IMR-90 (cell line): Measurements from ENCODE around the gene CERS6. TPM values are rescaled to one million over a fixed set of nuclear protein-coding genes. Genes with fewer than 3 reads are reported as not detected.

Experiments used
- ATAC-seq: fragments of 200-7000 bp; cut with Tn5 transposase; 2 replicates; pipeline ENCODE4 v1.9.1; 2020; ENCODE audit warnings: low read depth, mild to moderate bottlenecking, moderate library complexity
- BruUV-seq: library from RNA; stranded (reverse); fragments of 400-500 nt; replicated peaks from 2 replicates; lab custom pipeline; 2021; lab: Mats Ljungman, UMichigan
- CTCF ChIA-PET: fragments of 300-600 bp; formaldehyde crosslinking; extraction: SDS; loops from one replicate; lab custom pipeline; 2021; ENCODE audit warnings: antibody characterized with exemption; lab: Yijun Ruan, JAX
- POLR2A ChIA-PET: fragments of 300-600 bp; sonication (Branson Sonifier 250); formaldehyde crosslinking; loops from one replicate; lab custom pipeline; 2022; ENCODE audit warnings: antibody characterized with exemption; ENCODE audit not compliant: unreplicated experiment; lab: Charles Lee
- DNase-seq: peaks from one replicate; pipeline ENCODE4 v3.0.0; 2013
- H2AFZ ChIP-seq: replicated peaks from 2 replicates; pipeline ENCODE3; 2013; ENCODE audit warnings: low read length, mild to moderate bottlenecking; ENCODE audit not compliant: poor library complexity
- H2AK5ac ChIP-seq: 2 replicates; pipeline ENCODE4 v1.6.1; 2013; ENCODE audit warnings: low read depth, low read length, inconsistent platforms
- H2AK9ac ChIP-seq: replicated peaks from 2 replicates; pipeline ENCODE3; 2013; ENCODE audit warnings: mild to moderate bottlenecking, low read depth, low read length, moderate library complexity; ENCODE audit not compliant: poor library complexity
- H2BK120ac ChIP-seq: 2 replicates; pipeline ENCODE4 v1.6.1; 2013; ENCODE audit warnings: low read depth, low read length, inconsistent platforms
- H2BK15ac ChIP-seq: 3 replicates; pipeline ENCODE4 v1.6.1; 2013; ENCODE audit warnings: low read depth, low read length, inconsistent platforms
- H2BK20ac ChIP-seq: 2 replicates; pipeline ENCODE4 v1.6.1; 2013; ENCODE audit warnings: low read depth, mild to moderate bottlenecking, inconsistent platforms, low read length, moderate library complexity
- H2BK5ac ChIP-seq: 2 replicates; pipeline ENCODE4 v1.6.1; 2013; ENCODE audit warnings: mild to moderate bottlenecking, low read depth, low read length, inconsistent platforms; ENCODE audit not compliant: poor library complexity, severe bottlenecking
- H3K14ac ChIP-seq: replicated peaks from 2 replicates; pipeline ENCODE4 v1.6.1; 2013; ENCODE audit warnings: low read depth, low read length, inconsistent platforms
- H3K18ac ChIP-seq: 2 replicates; pipeline ENCODE4 v1.6.1; 2013; ENCODE audit warnings: low read depth, low read length, control low read depth
- H3K23ac ChIP-seq: 2 replicates; pipeline ENCODE4 v1.6.1; 2013; ENCODE audit warnings: low read depth, low read length, inconsistent platforms
- H3K27ac ChIP-seq: 2 replicates; pipeline ENCODE4 v1.5.1; 2013; ENCODE audit warnings: mild to moderate bottlenecking, control low read depth, low read length; ENCODE audit not compliant: insufficient read depth
- H3K27me3 ChIP-seq: 2 replicates; pipeline ENCODE4 v1.6.1; 2013; ENCODE audit warnings: low read length; ENCODE audit not compliant: control insufficient read depth, insufficient read depth
- H3K36me3 ChIP-seq: 2 replicates; pipeline ENCODE4 v1.6.1; 2013; ENCODE audit warnings: low read length, mixed read lengths; ENCODE audit not compliant: control insufficient read depth, insufficient read depth
- H3K4ac ChIP-seq: 2 replicates; pipeline ENCODE4 v1.6.1; 2013; ENCODE audit warnings: low read depth, low read length, inconsistent platforms
- H3K4me1 ChIP-seq: 2 replicates; pipeline ENCODE4 v1.6.1; 2013; ENCODE audit warnings: low read length, mixed read lengths; ENCODE audit not compliant: control insufficient read depth, insufficient read depth
- H3K4me2 ChIP-seq: 2 replicates; pipeline ENCODE4 v1.6.1; 2013; ENCODE audit warnings: low read depth, mild to moderate bottlenecking, control low read depth, low read length, moderate library complexity
- H3K4me3 ChIP-seq: 2 replicates; pipeline ENCODE4 v1.5.1; 2013; ENCODE audit warnings: low read depth, mild to moderate bottlenecking, control low read depth, low read length, moderate library complexity; ENCODE audit not compliant: insufficient read depth
- H3K56ac ChIP-seq: 2 replicates; pipeline ENCODE4 v1.6.1; 2013; ENCODE audit warnings: low read length, inconsistent platforms; ENCODE audit not compliant: insufficient read depth; ENCODE audit errors: extremely low read depth
- H3K79me1 ChIP-seq, 2 experiments: 2 replicates each; pipeline ENCODE4 v1.6.1; 2013; ENCODE audit warnings: low read length in 2 of 2, inconsistent platforms in 1 of 2, low read depth in 1 of 2
- H3K9ac ChIP-seq: 2 replicates; pipeline ENCODE4 v1.6.1; 2013; ENCODE audit warnings: low read depth, low read length, control low read depth
- H3K9me1 ChIP-seq: 2 replicates; pipeline ENCODE4 v1.6.1; 2013; ENCODE audit warnings: low read length, inconsistent platforms; ENCODE audit not compliant: insufficient read depth
- H3K9me3 ChIP-seq: 2 replicates; pipeline ENCODE4 v1.6.1; 2013; ENCODE audit warnings: low read length; ENCODE audit not compliant: control insufficient read depth, insufficient read depth
- H4K20me1 ChIP-seq: 2 replicates; pipeline ENCODE4 v1.6.1; 2013; ENCODE audit warnings: low read length, inconsistent platforms; ENCODE audit not compliant: insufficient read depth
- H4K5ac ChIP-seq: 2 replicates; pipeline ENCODE4 v1.6.1; 2013; ENCODE audit warnings: mild to moderate bottlenecking, low read depth, low read length, control low read depth
- H4K8ac ChIP-seq, 2 experiments: 2 replicates each; pipeline ENCODE4 v1.6.1; 2013; ENCODE audit warnings: low read depth in 2 of 2, low read length in 2 of 2, control low read depth in 1 of 2, inconsistent platforms in 1 of 2
- H4K91ac ChIP-seq: 2 replicates; pipeline ENCODE4 v1.6.1; 2013; ENCODE audit warnings: low read depth, low read length, inconsistent platforms; ENCODE audit not compliant: insufficient read depth
- CEBPB ChIP-seq: IDR thresholded peaks from 2 replicates; pipeline ENCODE4 v1.6.1; 2012; ENCODE audit warnings: low read depth, low read length, improper control_type of control experiment
- ELK1 ChIP-seq: fragments of 150-350 bp; IDR thresholded peaks from 2 replicates; pipeline ENCODE4 v1.6.1; 2016; ENCODE audit warnings: low read depth, mild to moderate bottlenecking, low read length, moderate library complexity, borderline replicate concordance
- MAFK ChIP-seq: IDR thresholded peaks from 2 replicates; pipeline ENCODE4 v1.6.1; 2012; ENCODE audit warnings: low read depth, low read length, improper control_type of control experiment
- MAZ ChIP-seq: IDR thresholded peaks from 2 replicates; pipeline ENCODE4 v1.6.1; 2012; ENCODE audit warnings: low read depth, mild to moderate bottlenecking, low read length, improper control_type of control experiment, moderate library complexity, borderline replicate concordance
- NFE2L2 ChIP-seq: fragments of 150-350 bp; IDR thresholded peaks from 2 replicates; pipeline ENCODE4 v1.6.1; 2016; ENCODE audit warnings: low read depth, mild to moderate bottlenecking, low read length
- POLR2A ChIP-seq: IDR thresholded peaks from 2 replicates; pipeline ENCODE4 v1.6.1; 2012; ENCODE audit warnings: mild to moderate bottlenecking, low read depth, low read length
- RCOR1 ChIP-seq: IDR thresholded peaks from 2 replicates; pipeline ENCODE4 v1.6.1; 2012; ENCODE audit warnings: mild to moderate bottlenecking, low read length, improper control_type of control experiment; ENCODE audit not compliant: insufficient replicate concordance
- RFX5 ChIP-seq: IDR thresholded peaks from 2 replicates; pipeline ENCODE4 v1.8.0; 2012; ENCODE audit warnings: low read depth, mild to moderate bottlenecking, low read length, moderate library complexity
- WGBS, 2 experiments: methylation state at CpG; one replicate each; pipeline versions ENCODE4 v1.1.5 to v1.1.7; 2013; ENCODE audit warnings: missing lambda C conversion rate in 2 of 2; ENCODE audit not compliant: insufficient read length in 1 of 2; ENCODE audit errors: extremely low coverage in 2 of 2; 5-methylcytosine and 5-hydroxymethylcytosine counted together
- dilution Hi-C: fragments of 300-500 bp; cut with HindIII; formaldehyde crosslinking; loops from one replicate; pipeline ENCODE4 v1.14.3; 2018; ENCODE audit warnings: low sequenced_read_pairs; ENCODE audit not compliant: unreplicated experiment
- in situ Hi-C: fragments of 300-500 bp; cut with MboI; formaldehyde crosslinking; loops from 3 replicates; pipeline ENCODE4 v1.14.3; 2019; ENCODE audit warnings: low sequenced_read_pairs, inconsistent platforms, mixed read lengths
- intact Hi-C: fragments of 100-400 bp; cut with micrococcal nuclease; formaldehyde crosslinking; loops from 2 replicates; pipeline ENCODE4 v1.10.0; 2022
- polyA plus RNA-seq, 3 experiments: library from polyadenylated mRNA; depleted of rRNA; stranded (reverse); fragments of >200 nt; gene quantifications; 2 replicates each; pipeline ENCODE4 v1.2.3, GENCODE V29; 2012; ENCODE audit warnings: low replicate concordance in 1 of 3
- total RNA-seq: library from RNA; depleted of rRNA; stranded (reverse); fragments of >200 nt; gene quantifications from 2 replicates; pipeline ENCODE4 v1.2.3, GENCODE V29; 2012
- TF ChIP-seq, protein P1 (sequence below): conservative IDR thresholded peaks from 2 replicates; pipeline ENCODE4 v1.5.1; 2012; ENCODE audit warnings: mild to moderate bottlenecking, low read depth, low read length, improper control_type of control experiment

CERS6 gene
- total and polyA plus RNA-seq, 2 of the 4 experiments (the other 2 are of a cell fraction), result 2.1 to 5.7 TPM

DNA sequence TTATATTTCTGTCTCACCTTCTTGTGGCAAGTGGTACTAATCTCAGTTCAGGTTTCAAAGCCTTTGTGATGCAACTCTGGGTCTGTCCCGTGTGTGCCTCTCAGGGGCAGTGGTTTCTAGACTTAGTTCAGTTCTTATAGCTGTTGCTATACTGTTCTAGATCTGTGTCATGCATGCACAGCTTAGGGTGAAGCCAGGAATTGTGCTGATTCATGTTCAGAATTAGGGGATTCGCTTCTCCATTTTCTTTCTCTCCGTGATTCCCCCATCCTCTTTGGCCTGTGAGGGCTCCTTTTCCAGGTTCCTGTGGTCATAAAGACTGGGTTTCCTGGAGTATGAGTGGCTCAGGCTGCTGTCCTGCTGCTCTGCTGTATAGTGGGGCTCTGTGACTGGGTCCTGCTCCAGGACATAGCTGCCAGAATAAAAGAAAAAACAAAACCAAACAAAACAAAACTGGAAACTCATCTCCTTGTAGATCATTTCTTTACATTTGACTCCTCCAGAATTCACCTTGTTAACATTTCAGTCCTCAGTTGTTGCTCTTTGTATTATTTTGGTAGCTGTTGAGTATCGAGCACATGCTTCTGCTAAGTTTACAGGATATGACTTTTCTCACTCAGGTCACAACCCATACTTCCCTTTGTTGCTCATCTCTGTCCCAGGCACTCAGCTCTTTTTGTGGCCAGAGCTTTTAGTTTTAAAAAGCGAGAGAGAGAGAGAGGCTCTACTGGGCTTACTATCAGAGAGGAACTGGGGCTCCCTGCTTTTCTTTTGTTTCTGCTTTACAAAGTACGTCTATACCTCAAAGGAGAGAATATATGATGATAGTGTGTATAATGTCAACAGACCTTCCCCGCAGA lies 34.2 kb downstream of the CERS6 start:
- Histone ChIP-seq H3K9me1 (no peaks in the 10 kb centered on the region), H4K8ac (no peak overlapping the region), H2AFZ (no peak overlapping the region), H3K4me1 (peaks cover 4% of the 10 kb centered on the region; the same call in 1 of the 2 replicates), H4K5ac (peak overlapping the region; percentile 64), H3K18ac (no peak overlapping the region; the same call in 1 of the 2 replicates), H3K4me3 (no peak overlapping the region), H3K79me1 (0 out of 4 replicates have a peak, but pooled peaks cover 0 to 3% of the 10 kb centered on the region in 2 experiments), H3K4ac (no peak overlapping the region), H2BK120ac (no peak overlapping the region), H3K23ac (no peak overlapping the region), H3K4me2 (peak overlapping the region; percentile 59), H2AK5ac (no peak overlapping the region), H3K9me3 (no peaks in the 10 kb centered on the region; the same call in 1 of the 2 replicates), H2BK20ac (no peak overlapping the region), H2AK9ac (no peak overlapping the region), H3K9ac (no peak overlapping the region; the same call in 1 of the 2 replicates), H4K20me1 (no peaks in the 10 kb centered on the region), H3K56ac (no peak overlapping the region), H2BK5ac (no peak overlapping the region), H3K27me3 (no peaks in the 10 kb centered on the region), H3K36me3 (no peaks in the 10 kb centered on the region), H2BK15ac (no peak overlapping the region), H3K27ac (peak overlapping the region; percentile 35; the same call in 1 of the 2 replicates), H3K14ac (no peak overlapping the region), H4K91ac (no peak overlapping the region)
- ChIA-PET POLR2A (no interaction called here), CTCF (interaction anchor here (0.6 to 1.1 kb wide), 3 partner anchors 14 to 23 kb away, joined by 3 read pairs; no protein-coding TSS in a partner anchor)
- 60% methylated on average over 1 of the region's 7 CpGs; no CpG with 5 or more reads in 1 of the 2 experiments for WGBS, 2 experiments
- DNase-seq, result peak; percentile 34
- intact Hi-C loops, result no loop called here
- peak; percentile 62 for ATAC-seq
- dilution Hi-C loops, result no loop called here
- in situ Hi-C loops, result no loop called here
- TF ChIP-seq RFX5, result no peak
- TF ChIP-seq CEBPB, result peak; percentile 46; the same call in 1 of the 2 replicates
- TF ChIP-seq RCOR1, result no peak
- TF ChIP-seq ELK1, result no peak
- no peak; the same call in 1 of the 2 replicates for TF ChIP-seq MAFK
- no peak for TF ChIP-seq POLR2A
- no peak for TF ChIP-seq MAZ
- TF ChIP-seq, protein P1, sequence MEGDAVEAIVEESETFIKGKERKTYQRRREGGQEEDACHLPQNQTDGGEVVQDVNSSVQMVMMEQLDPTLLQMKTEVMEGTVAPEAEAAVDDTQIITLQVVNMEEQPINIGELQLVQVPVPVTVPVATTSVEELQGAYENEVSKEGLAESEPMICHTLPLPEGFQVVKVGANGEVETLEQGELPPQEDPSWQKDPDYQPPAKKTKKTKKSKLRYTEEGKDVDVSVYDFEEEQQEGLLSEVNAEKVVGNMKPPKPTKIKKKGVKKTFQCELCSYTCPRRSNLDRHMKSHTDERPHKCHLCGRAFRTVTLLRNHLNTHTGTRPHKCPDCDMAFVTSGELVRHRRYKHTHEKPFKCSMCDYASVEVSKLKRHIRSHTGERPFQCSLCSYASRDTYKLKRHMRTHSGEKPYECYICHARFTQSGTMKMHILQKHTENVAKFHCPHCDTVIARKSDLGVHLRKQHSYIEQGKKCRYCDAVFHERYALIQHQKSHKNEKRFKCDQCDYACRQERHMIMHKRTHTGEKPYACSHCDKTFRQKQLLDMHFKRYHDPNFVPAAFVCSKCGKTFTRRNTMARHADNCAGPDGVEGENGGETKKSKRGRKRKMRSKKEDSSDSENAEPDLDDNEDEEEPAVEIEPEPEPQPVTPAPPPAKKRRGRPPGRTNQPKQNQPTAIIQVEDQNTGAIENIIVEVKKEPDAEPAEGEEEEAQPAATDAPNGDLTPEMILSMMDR, result no peak
- TF ChIP-seq NFE2L2, result peak; percentile 49; the same call in 1 of the 2 replicates
- no TSS peak for BruUV-seq
